Measurements from ENCODE around the gene GRIN3B. TPM values are rescaled to one million over a fixed set of nuclear protein-coding genes. Genes with fewer than 3 reads are reported as not detected.

The GRIN3B gene
- total RNA-seq = not detected

GRCh38 chr19:1000095-1000494, at the start of gene GRIN3B:
GRIN3B (plus strand) TSS chr19:1000419; CDS start chr19:1000438, 19 bp downstream.
- Histone ChIP-seq H3K4me3 (peak within 1 kb of the TSS in 1 of 2 donors; percentile 21), H3K36me3 (no peaks in the 10 kb centered on the region), H3K9me3 (no peaks in the 10 kb centered on the region), H3K4me1 (peaks cover 0 to 14% of the 10 kb centered on the region in 2 donors), H3K27me3 (peaks cover 11% of the 10 kb centered on the region), H3K27ac (no peak within 1 kb of the TSS)
- TF ChIP-seq, protein P1, sequence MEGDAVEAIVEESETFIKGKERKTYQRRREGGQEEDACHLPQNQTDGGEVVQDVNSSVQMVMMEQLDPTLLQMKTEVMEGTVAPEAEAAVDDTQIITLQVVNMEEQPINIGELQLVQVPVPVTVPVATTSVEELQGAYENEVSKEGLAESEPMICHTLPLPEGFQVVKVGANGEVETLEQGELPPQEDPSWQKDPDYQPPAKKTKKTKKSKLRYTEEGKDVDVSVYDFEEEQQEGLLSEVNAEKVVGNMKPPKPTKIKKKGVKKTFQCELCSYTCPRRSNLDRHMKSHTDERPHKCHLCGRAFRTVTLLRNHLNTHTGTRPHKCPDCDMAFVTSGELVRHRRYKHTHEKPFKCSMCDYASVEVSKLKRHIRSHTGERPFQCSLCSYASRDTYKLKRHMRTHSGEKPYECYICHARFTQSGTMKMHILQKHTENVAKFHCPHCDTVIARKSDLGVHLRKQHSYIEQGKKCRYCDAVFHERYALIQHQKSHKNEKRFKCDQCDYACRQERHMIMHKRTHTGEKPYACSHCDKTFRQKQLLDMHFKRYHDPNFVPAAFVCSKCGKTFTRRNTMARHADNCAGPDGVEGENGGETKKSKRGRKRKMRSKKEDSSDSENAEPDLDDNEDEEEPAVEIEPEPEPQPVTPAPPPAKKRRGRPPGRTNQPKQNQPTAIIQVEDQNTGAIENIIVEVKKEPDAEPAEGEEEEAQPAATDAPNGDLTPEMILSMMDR (IDR thresholded peaks at IDR 0.05) = peak; percentile 26 to 47 (median 45)
- no peak for DNase-seq (ENCODE audit: low spot score in 2 of 2)
- intact Hi-C loops (cut with DNase I) = no loop called here

- no peaks in the 10 kb centered on the region for H3K9me3 ChIP-seq
- no peaks in the 10 kb centered on the region for H3K27me3 ChIP-seq
- no peak overlapping the region for H3K4me3 ChIP-seq
- TF ChIP-seq, protein P1 (IDR thresholded peaks at IDR 0.05) = no peak
- no peaks in the 10 kb centered on the region for H3K36me3 ChIP-seq
- no peak for DNase-seq (ENCODE audit: low spot score in 2 of 2)
- no peak overlapping the region for H3K27ac ChIP-seq
- no peaks in the 10 kb centered on the region for H3K4me1 ChIP-seq
- intact Hi-C loops (cut with DNase I) = no loop called here
Observed at GRCh38 chr19:952049-952679, 48.1 kb upstream of the GRIN3B start.

- TF ChIP-seq, protein P1 (IDR thresholded peaks at IDR 0.05) = no peak
- intact Hi-C loops (cut with DNase I) = no loop called here
- H3K27me3 ChIP-seq = no peaks in the 10 kb centered on the region
- H3K27ac ChIP-seq = no peak overlapping the region
- H3K36me3 ChIP-seq = no peaks in the 10 kb centered on the region
- H3K9me3 ChIP-seq = no peaks in the 10 kb centered on the region
- no peak for DNase-seq (ENCODE audit: low spot score in 2 of 2)
- no peak overlapping the region for H3K4me3 ChIP-seq
- no peaks in the 10 kb centered on the region for H3K4me1 ChIP-seq
Observed at GRCh38 chr19:952680-953444, 47.4 kb upstream of the GRIN3B start.

GRCh38 chr19:953445-954271, 46.6 kb upstream of the GRIN3B start:
- intact Hi-C loops (cut with DNase I) = no loop called here
- Histone ChIP-seq H3K4me1 (no peaks in the 10 kb centered on the region), H3K9me3 (no peaks in the 10 kb centered on the region), H3K27ac (no peak overlapping the region), H3K4me3 (no peak overlapping the region), H3K36me3 (no peaks in the 10 kb centered on the region), H3K27me3 (no peaks in the 10 kb centered on the region)
- TF ChIP-seq, protein P1 (IDR thresholded peaks at IDR 0.05) = no peak
- DNase-seq (ENCODE audit: low spot score in 2 of 2) = no peak

DNA sequence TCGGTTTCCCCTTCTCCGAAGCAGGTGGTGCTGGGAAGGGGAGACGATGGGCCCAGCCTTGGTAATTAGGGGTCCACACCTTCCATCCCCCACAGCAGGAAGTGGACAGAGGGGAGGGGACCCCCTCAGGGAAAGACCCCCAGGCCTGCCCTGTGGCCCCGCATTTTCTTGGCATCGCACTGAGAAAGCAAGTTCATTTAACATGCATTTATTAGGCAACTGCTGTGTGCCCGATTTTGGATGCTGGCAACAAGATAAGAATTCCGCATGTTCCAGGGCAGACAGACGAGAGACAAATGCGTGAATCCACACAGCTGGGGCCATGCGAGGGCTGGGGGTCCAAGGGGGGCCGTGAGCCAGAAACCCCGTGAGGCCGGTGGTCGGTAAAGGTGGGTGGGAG, 45.9 kb upstream of the GRIN3B start:
- no peak overlapping the region for H3K4me3 ChIP-seq
- TF ChIP-seq, protein P1 (IDR thresholded peaks at IDR 0.05) = no peak
- no peak for DNase-seq (ENCODE audit: low spot score in 2 of 2)
- H3K27me3 ChIP-seq = no peaks in the 10 kb centered on the region
- intact Hi-C loops (cut with DNase I) = no loop called here
- no peaks in the 10 kb centered on the region for H3K36me3 ChIP-seq
- H3K4me1 ChIP-seq = no peaks in the 10 kb centered on the region
- no peaks in the 10 kb centered on the region for H3K9me3 ChIP-seq
- H3K27ac ChIP-seq = no peak overlapping the region

Data from ascending aorta (tissue), 2 donors.